ENCODE measurements around the gene LSAMP. TPM values are rescaled to one million over a fixed set of nuclear protein-coding genes. Genes with fewer than 3 reads are reported as not detected.

The LSAMP gene
- total and polyA plus RNA-seq, 2 of the 13 experiments (the other 11 are each of a cell fraction or from before 2014, with no cell fraction given): not detected

DNA sequence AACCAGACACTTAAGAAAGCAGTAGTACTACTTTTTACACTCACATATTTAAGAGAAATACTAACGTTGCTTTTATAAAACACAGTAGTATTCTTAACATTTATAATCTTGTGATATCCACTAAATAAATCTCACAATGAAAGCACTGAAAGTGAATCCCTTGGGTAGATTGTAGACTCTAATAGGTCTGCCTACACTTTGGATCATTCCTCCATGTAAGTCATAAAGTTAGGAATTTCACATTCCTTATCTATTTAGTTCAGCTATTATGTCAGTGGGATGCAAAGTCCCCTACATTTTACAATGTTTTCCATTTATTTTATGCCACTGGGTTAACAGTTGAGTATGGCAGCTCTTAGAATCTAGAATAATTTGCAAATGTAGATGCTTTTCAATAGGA, 330.7 kb downstream of the LSAMP start (continued):
- TF ChIP-seq, protein P1, sequence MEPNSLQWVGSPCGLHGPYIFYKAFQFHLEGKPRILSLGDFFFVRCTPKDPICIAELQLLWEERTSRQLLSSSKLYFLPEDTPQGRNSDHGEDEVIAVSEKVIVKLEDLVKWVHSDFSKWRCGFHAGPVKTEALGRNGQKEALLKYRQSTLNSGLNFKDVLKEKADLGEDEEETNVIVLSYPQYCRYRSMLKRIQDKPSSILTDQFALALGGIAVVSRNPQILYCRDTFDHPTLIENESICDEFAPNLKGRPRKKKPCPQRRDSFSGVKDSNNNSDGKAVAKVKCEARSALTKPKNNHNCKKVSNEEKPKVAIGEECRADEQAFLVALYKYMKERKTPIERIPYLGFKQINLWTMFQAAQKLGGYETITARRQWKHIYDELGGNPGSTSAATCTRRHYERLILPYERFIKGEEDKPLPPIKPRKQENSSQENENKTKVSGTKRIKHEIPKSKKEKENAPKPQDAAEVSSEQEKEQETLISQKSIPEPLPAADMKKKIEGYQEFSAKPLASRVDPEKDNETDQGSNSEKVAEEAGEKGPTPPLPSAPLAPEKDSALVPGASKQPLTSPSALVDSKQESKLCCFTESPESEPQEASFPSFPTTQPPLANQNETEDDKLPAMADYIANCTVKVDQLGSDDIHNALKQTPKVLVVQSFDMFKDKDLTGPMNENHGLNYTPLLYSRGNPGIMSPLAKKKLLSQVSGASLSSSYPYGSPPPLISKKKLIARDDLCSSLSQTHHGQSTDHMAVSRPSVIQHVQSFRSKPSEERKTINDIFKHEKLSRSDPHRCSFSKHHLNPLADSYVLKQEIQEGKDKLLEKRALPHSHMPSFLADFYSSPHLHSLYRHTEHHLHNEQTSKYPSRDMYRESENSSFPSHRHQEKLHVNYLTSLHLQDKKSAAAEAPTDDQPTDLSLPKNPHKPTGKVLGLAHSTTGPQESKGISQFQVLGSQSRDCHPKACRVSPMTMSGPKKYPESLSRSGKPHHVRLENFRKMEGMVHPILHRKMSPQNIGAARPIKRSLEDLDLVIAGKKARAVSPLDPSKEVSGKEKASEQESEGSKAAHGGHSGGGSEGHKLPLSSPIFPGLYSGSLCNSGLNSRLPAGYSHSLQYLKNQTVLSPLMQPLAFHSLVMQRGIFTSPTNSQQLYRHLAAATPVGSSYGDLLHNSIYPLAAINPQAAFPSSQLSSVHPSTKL (CRISPR knock-in tag; IDR thresholded peaks at IDR 0.05): no peak
- no peak for TF ChIP-seq GZF1 (CRISPR knock-in tag; IDR thresholded peaks at IDR 0.05)
- TF ChIP-seq, protein P2, sequence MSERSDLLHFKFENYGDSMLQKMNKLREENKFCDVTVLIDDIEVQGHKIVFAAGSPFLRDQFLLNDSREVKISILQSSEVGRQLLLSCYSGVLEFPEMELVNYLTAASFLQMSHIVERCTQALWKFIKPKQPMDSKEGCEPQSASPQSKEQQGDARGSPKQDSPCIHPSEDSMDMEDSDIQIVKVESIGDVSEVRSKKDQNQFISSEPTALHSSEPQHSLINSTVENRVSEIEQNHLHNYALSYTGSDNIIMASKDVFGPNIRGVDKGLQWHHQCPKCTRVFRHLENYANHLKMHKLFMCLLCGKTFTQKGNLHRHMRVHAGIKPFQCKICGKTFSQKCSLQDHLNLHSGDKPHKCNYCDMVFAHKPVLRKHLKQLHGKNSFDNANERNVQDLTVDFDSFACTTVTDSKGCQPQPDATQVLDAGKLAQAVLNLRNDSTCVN (CRISPR knock-in tag; IDR thresholded peaks at IDR 0.05; ENCODE audit: borderline replicate concordance): no peak

DNA sequence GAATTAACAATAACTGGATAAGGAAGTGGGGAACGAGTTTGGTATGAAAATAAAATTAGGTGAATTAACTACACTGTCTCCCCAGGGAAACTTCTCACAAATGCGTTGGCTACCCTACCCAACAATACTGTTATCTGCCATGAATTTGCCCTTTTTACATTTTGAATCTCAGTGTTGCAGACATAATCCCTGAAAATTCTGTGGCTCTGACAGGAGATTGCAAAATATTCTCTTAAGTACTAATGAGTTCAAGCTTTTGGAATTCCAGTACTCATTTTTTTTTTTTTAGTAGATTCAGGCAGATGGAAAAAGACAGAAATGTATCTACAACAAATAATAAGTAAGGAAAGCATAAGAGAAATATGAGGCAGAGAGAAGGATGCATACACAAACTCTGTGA, 332.6 kb downstream of the LSAMP start:
- POLR2A ChIA-PET: no interaction called here
- H3K79me2 ChIP-seq (ENCODE audit: insufficient read depth, low read length): no peaks in the 10 kb centered on the region
- H3K4me2 ChIP-seq (ENCODE audit: low read depth, low read length): no peak overlapping the region
- H3K27ac ChIP-seq (ENCODE audit: extremely low read length, insufficient read depth, low read length): no peak overlapping the region
- intact Hi-C loops (cut with micrococcal nuclease; ENCODE audit: unreplicated experiment) (no loop called here), in situ Hi-C loops (cut with HindIII; ENCODE audit: extremely low pct_ligation_motif_present, low pct_unique_long_range_greater_than_20kb) (no loop called here)
- H2AFZ ChIP-seq (ENCODE audit: low read length): no peak overlapping the region
- 0% methylated on average over 2 of the region's 2 CpGs for WGBS (ENCODE audit: low lambda C conversion rate)
- no peaks in the 10 kb centered on the region for H3K27me3 ChIP-seq (ENCODE audit: control insufficient read depth in 1 of 2, insufficient read depth in 2 of 2, low read length in 2 of 2)
- no peaks in the 10 kb centered on the region for H3K36me3 ChIP-seq (replicated peaks in 1 of 2; ENCODE audit: control insufficient read depth in 1 of 2, insufficient read depth in 2 of 2, low read length in 2 of 2)
- DNase-seq (ENCODE audit: low spot score): no peak
- no peak for ATAC-seq
- no peak overlapping the region for H3K9ac ChIP-seq (ENCODE audit: insufficient read depth, low read depth, low read length)
- H3K4me3 ChIP-seq (replicated peaks in 1 of 3; ENCODE audit: insufficient read depth in 1 of 3, low read depth in 2 of 3, low read length in 3 of 3): no peak overlapping the region
- BruUV-seq (replicated peaks): no TSS peak
- no peaks in the 10 kb centered on the region for H3K4me1 ChIP-seq (ENCODE audit: insufficient read depth, low read length)
- no peaks in the 10 kb centered on the region for H4K20me1 ChIP-seq (ENCODE audit: insufficient read depth, low read length)
- H3K9me3 ChIP-seq (ENCODE audit: low read length): no peaks in the 10 kb centered on the region
- CTCF ChIA-PET (ENCODE audit: low intra/inter-chr PET ratio, low total read pairs): no interaction called here
- no peak for FAIRE-seq
- TF ChIP-seq POLR2AphosphoS2 (IDR thresholded peaks at IDR 0.05; ENCODE audit: low read depth, low read length) (no peak), SRF (IDR thresholded peaks at IDR 0.05; ENCODE audit: low read depth, low read length) (no peak), ZBTB3 (CRISPR knock-in tag; IDR thresholded peaks at IDR 0.05; ENCODE audit: borderline replicate concordance, low read depth) (no peak), ZNF224 (CRISPR knock-in tag; IDR thresholded peaks at IDR 0.05) (no peak), LCORL (IDR thresholded peaks at IDR 0.05) (no peak), LCORL (CRISPR knock-in tag; IDR thresholded peaks at IDR 0.05) (no peak)
- TF ChIP-seq, protein P3, sequence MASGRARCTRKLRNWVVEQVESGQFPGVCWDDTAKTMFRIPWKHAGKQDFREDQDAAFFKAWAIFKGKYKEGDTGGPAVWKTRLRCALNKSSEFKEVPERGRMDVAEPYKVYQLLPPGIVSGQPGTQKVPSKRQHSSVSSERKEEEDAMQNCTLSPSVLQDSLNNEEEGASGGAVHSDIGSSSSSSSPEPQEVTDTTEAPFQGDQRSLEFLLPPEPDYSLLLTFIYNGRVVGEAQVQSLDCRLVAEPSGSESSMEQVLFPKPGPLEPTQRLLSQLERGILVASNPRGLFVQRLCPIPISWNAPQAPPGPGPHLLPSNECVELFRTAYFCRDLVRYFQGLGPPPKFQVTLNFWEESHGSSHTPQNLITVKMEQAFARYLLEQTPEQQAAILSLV (CRISPR knock-in tag; IDR thresholded peaks at IDR 0.05; ENCODE audit: borderline replicate concordance): no peak
- TF ChIP-seq, protein P4, sequence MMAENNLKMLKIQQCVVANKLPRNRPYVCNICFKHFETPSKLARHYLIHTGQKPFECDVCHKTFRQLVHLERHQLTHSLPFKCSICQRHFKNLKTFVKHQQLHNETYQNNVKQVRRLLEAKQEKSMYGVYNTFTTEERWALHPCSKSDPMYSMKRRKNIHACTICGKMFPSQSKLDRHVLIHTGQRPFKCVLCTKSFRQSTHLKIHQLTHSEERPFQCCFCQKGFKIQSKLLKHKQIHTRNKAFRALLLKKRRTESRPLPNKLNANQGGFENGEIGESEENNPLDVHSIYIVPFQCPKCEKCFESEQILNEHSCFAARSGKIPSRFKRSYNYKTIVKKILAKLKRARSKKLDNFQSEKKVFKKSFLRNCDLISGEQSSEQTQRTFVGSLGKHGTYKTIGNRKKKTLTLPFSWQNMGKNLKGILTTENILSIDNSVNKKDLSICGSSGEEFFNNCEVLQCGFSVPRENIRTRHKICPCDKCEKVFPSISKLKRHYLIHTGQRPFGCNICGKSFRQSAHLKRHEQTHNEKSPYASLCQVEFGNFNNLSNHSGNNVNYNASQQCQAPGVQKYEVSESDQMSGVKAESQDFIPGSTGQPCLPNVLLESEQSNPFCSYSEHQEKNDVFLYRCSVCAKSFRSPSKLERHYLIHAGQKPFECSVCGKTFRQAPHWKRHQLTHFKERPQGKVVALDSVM (CRISPR knock-in tag; IDR thresholded peaks at IDR 0.05): no peak
- TF ChIP-seq, protein P5, sequence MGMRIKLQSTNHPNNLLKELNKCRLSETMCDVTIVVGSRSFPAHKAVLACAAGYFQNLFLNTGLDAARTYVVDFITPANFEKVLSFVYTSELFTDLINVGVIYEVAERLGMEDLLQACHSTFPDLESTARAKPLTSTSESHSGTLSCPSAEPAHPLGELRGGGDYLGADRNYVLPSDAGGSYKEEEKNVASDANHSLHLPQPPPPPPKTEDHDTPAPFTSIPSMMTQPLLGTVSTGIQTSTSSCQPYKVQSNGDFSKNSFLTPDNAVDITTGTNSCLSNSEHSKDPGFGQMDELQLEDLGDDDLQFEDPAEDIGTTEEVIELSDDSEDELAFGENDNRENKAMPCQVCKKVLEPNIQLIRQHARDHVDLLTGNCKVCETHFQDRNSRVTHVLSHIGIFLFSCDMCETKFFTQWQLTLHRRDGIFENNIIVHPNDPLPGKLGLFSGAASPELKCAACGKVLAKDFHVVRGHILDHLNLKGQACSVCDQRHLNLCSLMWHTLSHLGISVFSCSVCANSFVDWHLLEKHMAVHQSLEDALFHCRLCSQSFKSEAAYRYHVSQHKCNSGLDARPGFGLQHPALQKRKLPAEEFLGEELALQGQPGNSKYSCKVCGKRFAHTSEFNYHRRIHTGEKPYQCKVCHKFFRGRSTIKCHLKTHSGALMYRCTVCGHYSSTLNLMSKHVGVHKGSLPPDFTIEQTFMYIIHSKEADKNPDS (CRISPR knock-in tag; IDR thresholded peaks at IDR 0.05): no peak
- TF ChIP-seq, protein P6, sequence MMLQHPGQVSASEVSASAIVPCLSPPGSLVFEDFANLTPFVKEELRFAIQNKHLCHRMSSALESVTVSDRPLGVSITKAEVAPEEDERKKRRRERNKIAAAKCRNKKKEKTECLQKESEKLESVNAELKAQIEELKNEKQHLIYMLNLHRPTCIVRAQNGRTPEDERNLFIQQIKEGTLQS (CRISPR knock-in tag; IDR thresholded peaks at IDR 0.05): no peak

Data from HepG2 (cell line).